Vagina (tissue), 2 donors: ENCODE data around the gene NT5C1B.

Source experiments
- CTCF ChIP-seq, 3 experiments: fragments of 450-650 bp in 2 of 3; fragments of 200-600 bp in 1 of 3; sonication (generic) in 1 of 3; IDR thresholded peaks; one replicate each; pipeline ENCODE4 v1.5.1; 2017 to 2019; ENCODE audit warnings: antibody characterized with exemption in 3 of 3, mild to moderate bottlenecking in 2 of 3, moderate library complexity in 2 of 3
- POLR2A ChIP-seq, 2 donors: fragments of 450-650 bp; IDR thresholded peaks; one replicate each; pipeline ENCODE4 v1.6.1; 2017; ENCODE audit warnings: antibody characterized with exemption in 2 of 2, mild to moderate bottlenecking in 2 of 2, moderate library complexity in 2 of 2
- POLR2AphosphoS5 ChIP-seq, 2 donors: sonication (generic); formaldehyde crosslinking; IDR thresholded peaks; one replicate each; pipeline ENCODE4 v1.9.0; 2017; ENCODE audit warnings: antibody characterized with exemption in 2 of 2, mild to moderate bottlenecking in 2 of 2, low read depth in 1 of 2; ENCODE audit not compliant: insufficient read depth in 1 of 2

GRCh38 chr2:18514526-18515461 lies 74.6 kb downstream of the NT5C1B start:
- TF ChIP-seq CTCF (IDR thresholded peaks at IDR 0.05) (no peak), POLR2A (IDR thresholded peaks at IDR 0.05) (no peak), POLR2AphosphoS5 (IDR thresholded peaks at IDR 0.05; ENCODE audit: insufficient read depth in 1 of 2, low read depth in 1 of 2) (no peak)
